SK-N-SH treated with all-trans-retinoic acid at 6 μM for 48 hours (cell line): ENCODE data around the gene CHPF.

Experiments
- ARNTL ChIP-seq: fragments of 450-650 bp; formaldehyde crosslinking; IDR thresholded peaks from 2 replicates; pipeline ENCODE4 v1.5.0; 2020; ENCODE audit warnings: low read depth, mild to moderate bottlenecking, moderate library complexity, borderline replicate concordance
- CSDC2 ChIP-seq: fragments of 250-450 bp; sonication (Bioruptor Pico); IDR thresholded peaks from 2 replicates; pipeline ENCODE4 v1.5.0; 2020; ENCODE audit warnings: mild to moderate bottlenecking, moderate library complexity
- SNAI2 ChIP-seq: fragments of 250-450 bp; sonication (Bioruptor Pico); IDR thresholded peaks from 2 replicates; pipeline ENCODE4 v1.5.0; 2020; ENCODE audit warnings: mild to moderate bottlenecking, moderate library complexity
- TCF4 ChIP-seq: fragments of 250-450 bp; sonication (Bioruptor Pico); IDR thresholded peaks from 2 replicates; pipeline ENCODE4 v1.8.0; 2021; ENCODE audit warnings: mild to moderate bottlenecking, moderate library complexity, borderline replicate concordance
- ZFP30 ChIP-seq: fragments of 450-650 bp; formaldehyde crosslinking; IDR thresholded peaks from 2 replicates; pipeline ENCODE4 v1.5.0; 2022; ENCODE audit warnings: mild to moderate bottlenecking, moderate library complexity
- ZNF8 ChIP-seq: fragments of 450-650 bp; formaldehyde crosslinking; IDR thresholded peaks from 2 replicates; pipeline ENCODE4 v1.5.0; 2020; ENCODE audit warnings: mild to moderate bottlenecking, moderate library complexity
- TF ChIP-seq, protein P1 (sequence below): fragments of 250-450 bp; sonication (Bioruptor Pico); IDR thresholded peaks from 2 replicates; pipeline ENCODE4 v1.8.0; 2020; ENCODE audit warnings: mild to moderate bottlenecking, moderate library complexity, borderline replicate concordance

DNA sequence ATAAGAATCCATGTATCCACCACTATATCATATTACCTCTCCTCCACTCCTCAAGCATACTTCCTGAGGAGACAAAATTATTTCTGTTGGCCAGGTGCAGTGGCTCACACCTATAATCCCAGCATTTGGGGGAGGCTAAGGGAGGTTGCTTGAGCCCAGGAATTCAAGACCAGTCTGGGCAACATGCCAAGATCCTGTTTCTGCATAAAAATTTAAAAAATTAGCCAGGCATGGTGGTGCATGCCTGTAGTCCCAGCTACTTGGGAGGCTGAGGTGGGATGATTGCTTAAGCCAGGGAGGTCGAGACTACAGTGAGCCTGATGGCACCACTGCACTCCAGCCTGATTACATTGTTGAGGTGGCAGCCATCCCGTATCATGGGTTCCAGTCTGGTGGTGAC is 37.7 kb upstream of the CHPF start:
- TF ChIP-seq ARNTL: no peak
- TF ChIP-seq, protein P1, sequence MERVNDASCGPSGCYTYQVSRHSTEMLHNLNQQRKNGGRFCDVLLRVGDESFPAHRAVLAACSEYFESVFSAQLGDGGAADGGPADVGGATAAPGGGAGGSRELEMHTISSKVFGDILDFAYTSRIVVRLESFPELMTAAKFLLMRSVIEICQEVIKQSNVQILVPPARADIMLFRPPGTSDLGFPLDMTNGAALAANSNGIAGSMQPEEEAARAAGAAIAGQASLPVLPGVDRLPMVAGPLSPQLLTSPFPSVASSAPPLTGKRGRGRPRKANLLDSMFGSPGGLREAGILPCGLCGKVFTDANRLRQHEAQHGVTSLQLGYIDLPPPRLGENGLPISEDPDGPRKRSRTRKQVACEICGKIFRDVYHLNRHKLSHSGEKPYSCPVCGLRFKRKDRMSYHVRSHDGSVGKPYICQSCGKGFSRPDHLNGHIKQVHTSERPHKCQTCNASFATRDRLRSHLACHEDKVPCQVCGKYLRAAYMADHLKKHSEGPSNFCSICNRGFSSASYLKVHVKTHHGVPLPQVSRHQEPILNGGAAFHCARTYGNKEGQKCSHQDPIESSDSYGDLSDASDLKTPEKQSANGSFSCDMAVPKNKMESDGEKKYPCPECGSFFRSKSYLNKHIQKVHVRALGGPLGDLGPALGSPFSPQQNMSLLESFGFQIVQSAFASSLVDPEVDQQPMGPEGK (CRISPR knock-in tag): no peak
- TF ChIP-seq SNAI2 (CRISPR knock-in tag): no peak
- no peak for TF ChIP-seq ZNF8 (CRISPR knock-in tag)
- TF ChIP-seq CSDC2 (CRISPR knock-in tag): no peak
- TF ChIP-seq ZFP30 (CRISPR knock-in tag): no peak
- no peak for TF ChIP-seq TCF4
